DND-41 (cell line): ENCODE data around the gene CARS1.

Experiments
- ATAC-seq: fragments of 200-7000 bp; cut with Tn5 transposase; 3 replicates; pipeline ENCODE4 v1.9.1; 2021; ENCODE audit warnings: low read depth; ENCODE audit not compliant: insufficient read depth
- DNase-seq: peaks from one replicate; pipeline ENCODE4 v3.0.0-alpha.2; 2020
- H2AFZ ChIP-seq: 2 replicates; pipeline ENCODE4 v1.6.0; 2012; ENCODE audit warnings: low read depth, low read length
- H3K27ac ChIP-seq: 2 replicates; pipeline ENCODE4 v1.5.1; 2012; ENCODE audit warnings: low read length, inconsistent platforms
- H3K27me3 ChIP-seq: fragments of 200-600 bp; sonication (generic); 2 replicates; pipeline ENCODE4 v1.6.0; 2012; ENCODE audit warnings: low read length, mild to moderate bottlenecking, inconsistent platforms; ENCODE audit not compliant: insufficient read depth, poor library complexity
- H3K36me3 ChIP-seq: 2 replicates; pipeline ENCODE4 v1.5.1; 2012; ENCODE audit warnings: low read length, inconsistent platforms; ENCODE audit not compliant: insufficient read depth
- H3K4me1 ChIP-seq: 2 replicates; pipeline ENCODE4 v1.5.1; 2012; ENCODE audit warnings: mild to moderate bottlenecking, low read length; ENCODE audit not compliant: insufficient read depth
- H3K4me2 ChIP-seq: 2 replicates; pipeline ENCODE4 v1.6.0; 2012; ENCODE audit warnings: mild to moderate bottlenecking, moderate library complexity, low read length, inconsistent platforms; ENCODE audit not compliant: insufficient read depth
- H3K4me3 ChIP-seq, 2 experiments: fragments of 200-600 bp in 1 of 2; shearing (Covaris generic) in 1 of 2; 2 replicates each; pipeline ENCODE4 v1.5.1; 2012 to 2016; ENCODE audit warnings: inconsistent platforms in 2 of 2, low read length in 2 of 2, mild to moderate bottlenecking in 2 of 2, low read depth in 1 of 2, moderate library complexity in 1 of 2
- H3K79me2 ChIP-seq: 2 replicates; pipeline ENCODE4 v1.6.0; 2012; ENCODE audit warnings: low read length, inconsistent platforms; ENCODE audit not compliant: insufficient read depth
- H3K9ac ChIP-seq: 2 replicates; pipeline ENCODE4 v1.6.0; 2012; ENCODE audit warnings: low read depth, mild to moderate bottlenecking, inconsistent platforms, low read length, moderate library complexity
- H3K9me3 ChIP-seq: 2 replicates; pipeline ENCODE4 v1.5.1; 2012; ENCODE audit warnings: low read length, moderate library complexity, mild to moderate bottlenecking, inconsistent platforms; ENCODE audit not compliant: insufficient read depth, severe bottlenecking
- H4K20me1 ChIP-seq: 2 replicates; pipeline ENCODE4 v1.6.0; 2012; ENCODE audit warnings: low read length; ENCODE audit not compliant: insufficient read depth
- EZH2 ChIP-seq: IDR thresholded peaks from 3 replicates; pipeline ENCODE4 v1.6.1; 2012; ENCODE audit warnings: borderline replicate concordance, low read depth, mild to moderate bottlenecking, moderate library complexity, low read length, inconsistent platforms; ENCODE audit not compliant: severe bottlenecking
- TF ChIP-seq, protein P1 (sequence below): IDR thresholded peaks from 2 replicates; pipeline ENCODE4 v1.5.1; 2012; ENCODE audit warnings: borderline replicate concordance, low read length, moderate library complexity, mild to moderate bottlenecking; ENCODE audit not compliant: poor library complexity, severe bottlenecking; ENCODE audit errors: extremely low read depth

CARS1 gene

DNA sequence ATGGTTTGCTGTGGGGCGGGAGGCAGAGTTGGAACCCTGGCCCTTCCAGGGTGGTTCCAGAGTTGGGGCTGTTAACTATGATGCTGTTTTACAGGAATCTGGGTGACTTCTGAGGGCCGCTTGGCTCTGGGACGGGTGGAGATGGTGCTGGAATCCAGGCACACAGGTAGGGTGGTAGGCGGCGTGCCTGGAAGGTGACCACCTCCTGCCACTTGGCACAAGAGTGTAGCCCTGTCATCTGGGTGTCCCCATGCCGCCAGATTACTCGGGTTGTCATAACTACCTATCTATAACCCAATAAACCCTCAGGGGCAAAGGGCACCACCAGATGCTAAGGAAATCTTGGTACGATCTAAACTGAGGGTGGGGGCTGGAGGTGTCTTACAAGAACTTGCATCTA is 1.3 kb downstream of the CARS1 start:
- ATAC-seq, result no peak
- peaks cover 28% of the 10 kb centered on the region; the same call in 1 of the 2 replicates for H4K20me1 ChIP-seq
- H3K27me3 ChIP-seq, result no peaks in the 10 kb centered on the region
- H3K27ac ChIP-seq, result peak overlapping the region; percentile 88
- H3K9ac ChIP-seq, result peak overlapping the region; percentile 91
- TF ChIP-seq, protein P1, sequence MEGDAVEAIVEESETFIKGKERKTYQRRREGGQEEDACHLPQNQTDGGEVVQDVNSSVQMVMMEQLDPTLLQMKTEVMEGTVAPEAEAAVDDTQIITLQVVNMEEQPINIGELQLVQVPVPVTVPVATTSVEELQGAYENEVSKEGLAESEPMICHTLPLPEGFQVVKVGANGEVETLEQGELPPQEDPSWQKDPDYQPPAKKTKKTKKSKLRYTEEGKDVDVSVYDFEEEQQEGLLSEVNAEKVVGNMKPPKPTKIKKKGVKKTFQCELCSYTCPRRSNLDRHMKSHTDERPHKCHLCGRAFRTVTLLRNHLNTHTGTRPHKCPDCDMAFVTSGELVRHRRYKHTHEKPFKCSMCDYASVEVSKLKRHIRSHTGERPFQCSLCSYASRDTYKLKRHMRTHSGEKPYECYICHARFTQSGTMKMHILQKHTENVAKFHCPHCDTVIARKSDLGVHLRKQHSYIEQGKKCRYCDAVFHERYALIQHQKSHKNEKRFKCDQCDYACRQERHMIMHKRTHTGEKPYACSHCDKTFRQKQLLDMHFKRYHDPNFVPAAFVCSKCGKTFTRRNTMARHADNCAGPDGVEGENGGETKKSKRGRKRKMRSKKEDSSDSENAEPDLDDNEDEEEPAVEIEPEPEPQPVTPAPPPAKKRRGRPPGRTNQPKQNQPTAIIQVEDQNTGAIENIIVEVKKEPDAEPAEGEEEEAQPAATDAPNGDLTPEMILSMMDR, result no peak
- no peak for TF ChIP-seq EZH2
- H2AFZ ChIP-seq, result no peak overlapping the region
- no peaks in the 10 kb centered on the region for H3K9me3 ChIP-seq
- H3K36me3 ChIP-seq, result peaks cover 21% of the 10 kb centered on the region
- peaks cover 29% of the 10 kb centered on the region for H3K4me1 ChIP-seq
- H3K79me2 ChIP-seq, result peaks cover 60% of the 10 kb centered on the region
- no peak for DNase-seq
- peak overlapping the region; percentile 85 for H3K4me2 ChIP-seq
- peak overlapping the region; percentile 68 to 87; a peak in 3 of 4 replicates for H3K4me3 ChIP-seq

DNA sequence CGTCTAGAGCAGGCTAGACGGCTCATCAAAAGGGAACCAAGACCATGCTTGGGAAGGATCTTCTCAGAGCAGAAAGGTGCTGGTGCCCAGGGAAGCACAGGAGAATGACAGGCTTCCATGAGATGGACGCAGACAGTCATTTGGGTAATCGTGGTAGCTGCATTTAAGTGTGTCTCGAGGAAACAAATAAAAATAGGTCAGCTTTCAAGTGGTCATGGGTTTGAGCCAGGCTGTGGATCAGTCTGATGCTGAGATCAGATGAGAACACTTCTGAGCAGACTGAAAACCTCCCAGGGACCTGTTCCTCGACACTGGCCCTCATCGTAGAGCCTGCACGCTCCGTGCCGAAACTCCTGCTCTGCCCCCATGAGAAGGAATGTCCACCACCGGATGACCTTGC is 4.7 kb downstream of the CARS1 start:
- Histone ChIP-seq H4K20me1 (peaks cover 56% of the 10 kb centered on the region), H3K4me1 (peaks cover 22% of the 10 kb centered on the region), H3K9me3 (no peaks in the 10 kb centered on the region), H3K4me3 (no peak overlapping the region), H3K27me3 (no peaks in the 10 kb centered on the region), H3K36me3 (peaks cover 33% of the 10 kb centered on the region), H3K9ac (no peak overlapping the region), H3K4me2 (no peak overlapping the region), H2AFZ (no peak overlapping the region), H3K79me2 (peaks cover 93% of the 10 kb centered on the region), H3K27ac (no peak overlapping the region)
- TF ChIP-seq, protein P1, result no peak
- no peak for TF ChIP-seq EZH2
- DNase-seq, result no peak
- no peak for ATAC-seq

DNA sequence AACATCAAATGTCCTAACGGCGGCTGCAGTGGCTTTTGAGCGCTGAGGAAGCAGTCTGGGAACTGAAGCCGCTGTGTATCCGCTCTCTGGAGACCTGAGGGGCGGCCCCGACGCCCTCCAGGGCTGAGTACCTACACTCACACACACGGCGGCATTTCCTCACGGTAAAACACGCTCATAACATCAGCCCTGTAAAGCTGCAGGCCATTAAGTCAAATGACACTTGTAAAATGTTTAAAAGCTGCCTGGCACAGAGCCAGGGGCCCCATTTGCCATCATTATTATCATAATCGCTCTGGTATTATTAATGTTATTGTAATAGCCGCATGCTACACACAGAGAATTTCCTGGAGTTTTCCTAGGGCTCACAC is 5.1 kb downstream of the CARS1 start:
- no peak overlapping the region for H2AFZ ChIP-seq
- ATAC-seq, result no peak
- H3K4me3 ChIP-seq, result no peak overlapping the region
- H3K4me2 ChIP-seq, result no peak overlapping the region
- no peak overlapping the region for H3K27ac ChIP-seq
- H3K4me1 ChIP-seq, result peaks cover 20% of the 10 kb centered on the region
- no peak overlapping the region for H3K9ac ChIP-seq
- peaks cover 96% of the 10 kb centered on the region for H3K79me2 ChIP-seq
- H3K27me3 ChIP-seq, result no peaks in the 10 kb centered on the region
- H4K20me1 ChIP-seq, result peaks cover 60% of the 10 kb centered on the region
- no peaks in the 10 kb centered on the region for H3K9me3 ChIP-seq
- peaks cover 37% of the 10 kb centered on the region for H3K36me3 ChIP-seq
- TF ChIP-seq, protein P1, result no peak
- TF ChIP-seq EZH2, result no peak
- no peak for DNase-seq
